Sigmoid colon (tissue), 4 donors: ENCODE data around the gene GCNT2.

ENCODE experiments used
- CTCF ChIP-seq, 4 experiments: fragments of 450-650 bp in 3 of 4; fragments of 200-600 bp in 1 of 4; IDR thresholded peaks; one replicate each; pipeline ENCODE4 v1.5.1; 2016 to 2019; ENCODE audit warnings: antibody characterized with exemption in 4 of 4, mild to moderate bottlenecking in 3 of 4, moderate library complexity in 2 of 4
- EP300 ChIP-seq, 4 donors: sonication (generic); formaldehyde crosslinking; IDR thresholded peaks; one replicate each; pipeline ENCODE4 v1.6.1; 2017; ENCODE audit warnings: antibody characterized with exemption in 4 of 4
- POLR2A ChIP-seq, 2 donors: fragments of 450-650 bp; IDR thresholded peaks; one replicate each; pipeline ENCODE4 v1.6.1; 2016; ENCODE audit warnings: antibody characterized with exemption in 2 of 2, mild to moderate bottlenecking in 2 of 2, moderate library complexity in 2 of 2
- POLR2AphosphoS5 ChIP-seq, 4 donors: sonication (generic); formaldehyde crosslinking; IDR thresholded peaks; one replicate each; pipeline ENCODE4 v1.6.1; 2017; ENCODE audit warnings: antibody characterized with exemption in 4 of 4

GRCh38 chr6:10583509-10583901 is 62.4 kb downstream of the GCNT2 start:
- TF ChIP-seq POLR2A (IDR thresholded peaks at IDR 0.05) = no peak
- TF ChIP-seq POLR2AphosphoS5 (IDR thresholded peaks at IDR 0.05) = no peak
- no peak for TF ChIP-seq CTCF (IDR thresholded peaks at IDR 0.05)
- no peak for TF ChIP-seq EP300 (IDR thresholded peaks at IDR 0.05)
